Suprapubic skin (tissue), 4 donors: Measurements from ENCODE around the gene DNAJB14. TPM values are rescaled to one million over a fixed set of nuclear protein-coding genes. Genes with fewer than 3 reads are reported as not detected.

ENCODE experiments used
- DNase-seq, 2 donors: peaks; one replicate each; pipeline ENCODE4 v3.0.0-alpha.2; 2019; ENCODE audit warnings: low spot score in 2 of 2
- H3K27ac ChIP-seq: fragments of 200-600 bp; sonication (generic); one replicate; pipeline ENCODE4 v1.5.1; 2019
- H3K27me3 ChIP-seq: fragments of 200-600 bp; sonication (generic); one replicate; pipeline ENCODE4 v1.5.1; 2019
- H3K36me3 ChIP-seq: fragments of 200-600 bp; sonication (generic); one replicate; pipeline ENCODE4 v1.5.1; 2019
- H3K4me1 ChIP-seq: fragments of 200-600 bp; sonication (generic); one replicate; pipeline ENCODE4 v1.5.1; 2019
- H3K4me3 ChIP-seq: fragments of 200-600 bp; sonication (generic); one replicate; pipeline ENCODE4 v1.5.1; 2019; ENCODE audit warnings: mild to moderate bottlenecking
- H3K9me3 ChIP-seq: fragments of 200-600 bp; sonication (generic); one replicate; pipeline ENCODE4 v1.5.1; 2019
- CTCF ChIP-seq, 2 donors: fragments of 200-600 bp in 1 of 2; fragments of 450-650 bp in 1 of 2; sonication (generic) in 1 of 2; IDR thresholded peaks; one replicate each; pipeline ENCODE4 v1.5.1; 2016 to 2019; ENCODE audit warnings: antibody characterized with exemption in 2 of 2, mild to moderate bottlenecking in 1 of 2, moderate library complexity in 1 of 2
- EP300 ChIP-seq: sonication (generic); formaldehyde crosslinking; IDR thresholded peaks from one replicate; pipeline ENCODE4 v1.6.1; 2017; ENCODE audit warnings: antibody characterized with exemption
- POLR2A ChIP-seq, 2 donors: fragments of 450-650 bp; IDR thresholded peaks; one replicate each; pipeline ENCODE4 v1.6.1; 2017; ENCODE audit warnings: antibody characterized with exemption in 2 of 2, mild to moderate bottlenecking in 2 of 2, moderate library complexity in 2 of 2
- POLR2AphosphoS5 ChIP-seq, 3 donors: sonication (generic); formaldehyde crosslinking; IDR thresholded peaks; one replicate each; pipeline ENCODE4 v1.6.1; 2017; ENCODE audit warnings: antibody characterized with exemption in 3 of 3
- WGBS: methylation state at CpG from one replicate; pipeline ENCODE4 v1.1.5; 2018; 5-methylcytosine and 5-hydroxymethylcytosine counted together
- total RNA-seq, 4 donors: library from RNA; depleted of rRNA; stranded (reverse); fragments of >200 nt; gene quantifications; one replicate each; pipeline ENCODE4 v1.1.0, GENCODE V29; 2016

DNAJB14 gene
- total RNA-seq, 4 donors from 2014 or later = 19.4 to 30.9 (median 19.8) TPM

- TF ChIP-seq EP300 = no peak
- no peak for TF ChIP-seq POLR2AphosphoS5 (IDR thresholded peaks at IDR 0.05)
- no peak for TF ChIP-seq POLR2A (IDR thresholded peaks at IDR 0.05)
- TF ChIP-seq CTCF (IDR thresholded peaks at IDR 0.05) = no peak
- Histone ChIP-seq H3K27ac (no peak overlapping the region), H3K9me3 (no peaks in the 10 kb centered on the region), H3K4me3 (peak overlapping the region; percentile 82), H3K4me1 (peaks cover 21% of the 10 kb centered on the region), H3K36me3 (no peaks in the 10 kb centered on the region), H3K27me3 (no peaks in the 10 kb centered on the region)
- WGBS = 95% methylated on average over 8 of the region's 8 CpGs
- DNase-seq = no peak
Observed at GRCh38 chr4:99893029-99893428, 53.4 kb downstream of the DNAJB14 start.

- Histone ChIP-seq H3K4me1 (peaks cover 21% of the 10 kb centered on the region), H3K27me3 (no peaks in the 10 kb centered on the region), H3K9me3 (no peaks in the 10 kb centered on the region), H3K4me3 (no peak overlapping the region), H3K27ac (no peak overlapping the region), H3K36me3 (peaks cover 5% of the 10 kb centered on the region)
- WGBS = 76% methylated on average over 2 of the region's 2 CpGs
- DNase-seq = no peak
- TF ChIP-seq CTCF (IDR thresholded peaks at IDR 0.05) (no peak), POLR2AphosphoS5 (IDR thresholded peaks at IDR 0.05) (no peak), EP300 (no peak), POLR2A (IDR thresholded peaks at IDR 0.05) (no peak)
Observed at GRCh38 chr4:99891351-99891750, 55.1 kb downstream of the DNAJB14 start.

- Histone ChIP-seq H3K27ac (no peak overlapping the region), H3K27me3 (no peaks in the 10 kb centered on the region), H3K4me1 (peaks cover 5% of the 10 kb centered on the region), H3K9me3 (no peaks in the 10 kb centered on the region), H3K4me3 (no peak overlapping the region), H3K36me3 (peaks cover 27% of the 10 kb centered on the region)
- no peak for DNase-seq
- TF ChIP-seq POLR2A (IDR thresholded peaks at IDR 0.05) (no peak), EP300 (no peak), POLR2AphosphoS5 (IDR thresholded peaks at IDR 0.05) (no peak), CTCF (IDR thresholded peaks at IDR 0.05) (no peak)
- WGBS = 70% methylated on average over 5 of the region's 5 CpGs
Observed at GRCh38 chr4:99887837-99888236, 58.6 kb downstream of the DNAJB14 start.

- no peak for DNase-seq
- no peak overlapping the region for H3K27ac ChIP-seq
- H3K27me3 ChIP-seq = no peaks in the 10 kb centered on the region
- H3K9me3 ChIP-seq = no peaks in the 10 kb centered on the region
- no peak for TF ChIP-seq POLR2AphosphoS5 (IDR thresholded peaks at IDR 0.05)
- no peak for TF ChIP-seq EP300
- TF ChIP-seq POLR2A (IDR thresholded peaks at IDR 0.05) = no peak
- TF ChIP-seq CTCF (IDR thresholded peaks at IDR 0.05) = no peak
- no peaks in the 10 kb centered on the region for H3K4me1 ChIP-seq
- H3K36me3 ChIP-seq = peaks cover 37% of the 10 kb centered on the region
- 90% methylated on average over 4 of the region's 4 CpGs for WGBS
- H3K4me3 ChIP-seq = no peak overlapping the region
Observed at GRCh38 chr4:99886146-99886545, 60.3 kb downstream of the DNAJB14 start.

- H3K4me1 ChIP-seq = no peaks in the 10 kb centered on the region
- no peak overlapping the region for H3K4me3 ChIP-seq
- H3K9me3 ChIP-seq = no peaks in the 10 kb centered on the region
- DNase-seq = no peak
- no peaks in the 10 kb centered on the region for H3K27me3 ChIP-seq
- H3K27ac ChIP-seq = no peak overlapping the region
- peaks cover 42% of the 10 kb centered on the region for H3K36me3 ChIP-seq
- TF ChIP-seq EP300 = no peak
- TF ChIP-seq POLR2AphosphoS5 (IDR thresholded peaks at IDR 0.05) = no peak
- TF ChIP-seq POLR2A (IDR thresholded peaks at IDR 0.05) = no peak
- no peak for TF ChIP-seq CTCF (IDR thresholded peaks at IDR 0.05)
Observed at GRCh38 chr4:99885687-99886086, 60.7 kb downstream of the DNAJB14 start.
